ENCODE results near the gene L3MBTL2.

The L3MBTL2 gene

DNA sequence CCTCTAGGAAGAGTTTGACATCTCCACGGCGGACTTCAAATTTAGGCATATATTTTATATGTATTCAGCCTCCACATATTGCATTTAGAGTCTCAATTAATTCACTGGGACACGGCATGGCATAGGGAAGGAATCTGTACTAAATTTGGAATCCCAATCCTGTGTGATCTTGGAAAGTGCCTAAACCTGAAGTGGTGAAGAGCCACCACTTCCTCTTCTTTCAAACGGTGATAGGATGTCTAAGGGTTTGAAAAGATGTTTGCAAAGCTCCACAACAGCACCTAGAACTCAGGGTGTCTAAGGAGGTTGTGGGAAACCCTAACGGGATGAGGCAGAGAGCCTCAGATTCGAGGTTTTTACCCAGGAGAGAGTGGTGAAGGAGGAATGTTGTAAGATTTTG is 1.0 kb upstream of the L3MBTL2 start:
- no peaks in the 10 kb centered on the region for H3K9me3 ChIP-seq (ENCODE audit: severe bottlenecking)
- no peak overlapping the region for H3K27ac ChIP-seq (ENCODE audit: poor library complexity, severe bottlenecking)
- no peak for DNase-seq (ENCODE audit: low spot score)
- no peaks in the 10 kb centered on the region for H3K4me1 ChIP-seq (ENCODE audit: insufficient read depth, poor library complexity, severe bottlenecking)
- H3K27me3 ChIP-seq (ENCODE audit: insufficient read depth, poor library complexity, severe bottlenecking): no peaks in the 10 kb centered on the region
- no peak overlapping the region for H3K4me3 ChIP-seq (ENCODE audit: severe bottlenecking)
- ATAC-seq (ENCODE audit: low read depth): no peak
- peaks cover 9% of the 10 kb centered on the region; the same call in 1 of the 2 replicates for H3K36me3 ChIP-seq (ENCODE audit: low read depth)
- TF ChIP-seq, protein P1, sequence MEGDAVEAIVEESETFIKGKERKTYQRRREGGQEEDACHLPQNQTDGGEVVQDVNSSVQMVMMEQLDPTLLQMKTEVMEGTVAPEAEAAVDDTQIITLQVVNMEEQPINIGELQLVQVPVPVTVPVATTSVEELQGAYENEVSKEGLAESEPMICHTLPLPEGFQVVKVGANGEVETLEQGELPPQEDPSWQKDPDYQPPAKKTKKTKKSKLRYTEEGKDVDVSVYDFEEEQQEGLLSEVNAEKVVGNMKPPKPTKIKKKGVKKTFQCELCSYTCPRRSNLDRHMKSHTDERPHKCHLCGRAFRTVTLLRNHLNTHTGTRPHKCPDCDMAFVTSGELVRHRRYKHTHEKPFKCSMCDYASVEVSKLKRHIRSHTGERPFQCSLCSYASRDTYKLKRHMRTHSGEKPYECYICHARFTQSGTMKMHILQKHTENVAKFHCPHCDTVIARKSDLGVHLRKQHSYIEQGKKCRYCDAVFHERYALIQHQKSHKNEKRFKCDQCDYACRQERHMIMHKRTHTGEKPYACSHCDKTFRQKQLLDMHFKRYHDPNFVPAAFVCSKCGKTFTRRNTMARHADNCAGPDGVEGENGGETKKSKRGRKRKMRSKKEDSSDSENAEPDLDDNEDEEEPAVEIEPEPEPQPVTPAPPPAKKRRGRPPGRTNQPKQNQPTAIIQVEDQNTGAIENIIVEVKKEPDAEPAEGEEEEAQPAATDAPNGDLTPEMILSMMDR (IDR thresholded peaks at IDR 0.05; ENCODE audit: poor library complexity, severe bottlenecking): no peak

DNA sequence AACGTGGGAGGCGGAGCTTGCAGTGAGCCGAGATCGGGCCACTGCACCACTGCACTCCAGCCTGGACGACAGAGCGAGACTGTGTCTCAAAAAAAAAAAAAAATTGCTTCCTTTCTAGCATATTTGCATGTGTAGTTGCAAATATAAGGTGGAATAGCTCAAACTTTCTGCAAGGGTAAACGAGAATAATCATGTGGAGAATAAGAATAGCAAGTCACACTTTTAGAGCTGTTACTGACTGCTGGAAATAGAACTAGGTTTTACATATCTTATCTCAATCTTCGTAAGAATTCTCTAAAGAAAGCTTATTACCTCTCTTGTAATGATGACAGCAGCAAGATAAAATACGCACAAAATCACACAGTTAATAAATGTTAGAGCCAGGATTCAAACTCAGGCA is 1.6 kb downstream of the L3MBTL2 start:
- Histone ChIP-seq H3K9me3 (ENCODE audit: severe bottlenecking) (no peaks in the 10 kb centered on the region), H3K4me1 (ENCODE audit: insufficient read depth, poor library complexity, severe bottlenecking) (no peaks in the 10 kb centered on the region), H3K4me3 (ENCODE audit: severe bottlenecking) (no peak overlapping the region), H3K27ac (ENCODE audit: poor library complexity, severe bottlenecking) (no peak overlapping the region), H3K36me3 (ENCODE audit: low read depth) (peaks cover 25% of the 10 kb centered on the region), H3K27me3 (ENCODE audit: insufficient read depth, poor library complexity, severe bottlenecking) (no peaks in the 10 kb centered on the region)
- DNase-seq (ENCODE audit: low spot score) (no peak), ATAC-seq (ENCODE audit: low read depth) (no peak)
- TF ChIP-seq, protein P1 (IDR thresholded peaks at IDR 0.05; ENCODE audit: poor library complexity, severe bottlenecking): no peak

GRCh38 chr22:41215409-41215808 is 10.3 kb downstream of the L3MBTL2 start:
- Histone ChIP-seq H3K27ac (ENCODE audit: poor library complexity, severe bottlenecking) (no peak overlapping the region), H3K36me3 (ENCODE audit: low read depth) (peaks cover 45% of the 10 kb centered on the region)
- TF ChIP-seq, protein P1 (IDR thresholded peaks at IDR 0.05; ENCODE audit: poor library complexity, severe bottlenecking): no peak

DNA sequence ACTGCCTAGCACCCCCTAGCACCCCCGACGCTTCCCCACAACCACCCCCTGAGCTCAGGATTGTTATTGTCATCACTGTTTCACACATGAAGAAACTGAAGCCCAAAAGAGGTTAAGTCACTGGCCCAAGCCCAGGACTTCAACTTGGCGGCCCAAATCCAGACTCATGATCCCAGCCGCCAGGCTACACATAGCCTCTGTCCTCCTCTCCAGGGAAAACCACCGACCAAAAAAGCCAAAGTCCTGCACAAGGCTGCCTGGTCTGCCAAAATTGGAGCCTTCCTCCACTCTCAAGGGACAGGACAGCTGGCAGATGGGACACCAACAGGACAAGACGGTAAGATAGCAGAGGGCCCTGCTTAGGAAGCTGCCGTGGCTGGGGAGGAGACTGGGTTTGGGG is 10.8 kb downstream of the L3MBTL2 start:
- Histone ChIP-seq H3K27me3 (ENCODE audit: insufficient read depth, poor library complexity, severe bottlenecking) (no peaks in the 10 kb centered on the region), H3K9me3 (ENCODE audit: severe bottlenecking) (no peaks in the 10 kb centered on the region), H3K36me3 (ENCODE audit: low read depth) (peaks cover 44% of the 10 kb centered on the region), H3K4me1 (ENCODE audit: insufficient read depth, poor library complexity, severe bottlenecking) (peaks cover 20% of the 10 kb centered on the region), H3K27ac (ENCODE audit: poor library complexity, severe bottlenecking) (no peak overlapping the region), H3K4me3 (ENCODE audit: severe bottlenecking) (no peak overlapping the region)
- no peak for DNase-seq (ENCODE audit: low spot score)
- TF ChIP-seq, protein P1 (IDR thresholded peaks at IDR 0.05; ENCODE audit: poor library complexity, severe bottlenecking): no peak
- no peak for ATAC-seq (ENCODE audit: low read depth)

More at GRCh38 chr22:41215409-41215808, 10.3 kb downstream of the L3MBTL2 start:
- Histone ChIP-seq H3K27me3 (ENCODE audit: insufficient read depth, poor library complexity, severe bottlenecking) (no peaks in the 10 kb centered on the region), H3K4me1 (ENCODE audit: insufficient read depth, poor library complexity, severe bottlenecking) (peaks cover 20% of the 10 kb centered on the region), H3K9me3 (ENCODE audit: severe bottlenecking) (no peaks in the 10 kb centered on the region), H3K4me3 (ENCODE audit: severe bottlenecking) (no peak overlapping the region)
- ATAC-seq (ENCODE audit: low read depth) (no peak), DNase-seq (ENCODE audit: low spot score) (no peak)

DNA sequence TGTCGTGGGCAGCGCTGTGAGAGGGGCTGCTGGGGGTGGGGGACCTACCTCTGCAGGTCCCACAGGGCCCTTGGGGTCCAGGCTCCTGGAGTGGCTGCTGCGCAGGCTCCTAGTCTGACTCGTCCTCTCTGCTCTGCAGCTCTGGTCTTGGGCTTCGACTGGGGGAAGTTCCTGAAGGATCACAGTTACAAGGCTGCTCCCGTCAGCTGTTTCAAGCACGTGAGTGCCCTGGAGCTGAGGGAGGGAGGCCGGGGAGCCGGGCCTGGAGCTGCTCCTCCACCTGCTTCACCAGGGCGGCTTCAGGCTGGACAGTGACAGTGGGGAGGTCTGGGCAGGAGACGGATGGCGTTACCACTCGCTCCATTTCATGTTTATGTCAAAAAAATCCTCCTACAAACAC is 11.9 kb downstream of the L3MBTL2 start:
- no peaks in the 10 kb centered on the region for H3K27me3 ChIP-seq (ENCODE audit: insufficient read depth, poor library complexity, severe bottlenecking)
- TF ChIP-seq, protein P1 (IDR thresholded peaks at IDR 0.05; ENCODE audit: poor library complexity, severe bottlenecking): no peak
- H3K27ac ChIP-seq (ENCODE audit: poor library complexity, severe bottlenecking): peak overlapping the region; percentile 66
- no peak overlapping the region for H3K4me3 ChIP-seq (ENCODE audit: severe bottlenecking)
- ATAC-seq (ENCODE audit: low read depth): no peak
- H3K9me3 ChIP-seq (ENCODE audit: severe bottlenecking): no peaks in the 10 kb centered on the region
- peaks cover 20% of the 10 kb centered on the region for H3K4me1 ChIP-seq (ENCODE audit: insufficient read depth, poor library complexity, severe bottlenecking)
- no peak for DNase-seq (ENCODE audit: low spot score)
- H3K36me3 ChIP-seq (ENCODE audit: low read depth): peaks cover 51% of the 10 kb centered on the region
